Neural crest cell (in vitro differentiated cells): ENCODE measurements around the gene NCAPG2. TPM values are rescaled to one million over a fixed set of nuclear protein-coding genes. Genes with fewer than 3 reads are reported as not detected.

Experiments
- DNase-seq: peaks from one replicate; pipeline ENCODE4 v3.0.0; 2021; ENCODE audit warnings: low read depth, mixed read lengths, low spot score
- H3K27ac Mint-ChIP-seq: one replicate; pipeline ENCODE4 v1.8.0; 2021; ENCODE audit warnings: mild to moderate bottlenecking, mixed read lengths; ENCODE audit not compliant: unreplicated experiment
- H3K27me3 Mint-ChIP-seq: 2 replicates; pipeline ENCODE4 v1.8.0; 2021; ENCODE audit warnings: low read depth, mild to moderate bottlenecking, mixed read lengths
- H3K36me3 Mint-ChIP-seq: 2 replicates; pipeline ENCODE4 v1.8.0; 2021; ENCODE audit warnings: low read depth, mild to moderate bottlenecking, mixed read lengths
- H3K4me1 Mint-ChIP-seq: 2 replicates; pipeline ENCODE4 v1.8.0; 2021; ENCODE audit warnings: mixed read lengths
- H3K4me3 Mint-ChIP-seq: one replicate; pipeline ENCODE4 v1.8.0; 2021; ENCODE audit warnings: mild to moderate bottlenecking, mixed read lengths
- H3K9me3 Mint-ChIP-seq: 2 replicates; pipeline ENCODE4 v1.8.0; 2021; ENCODE audit warnings: mixed read lengths
- CTCF ChIP-seq: fragments of 200-600 bp; sonication (generic); conservative IDR thresholded peaks from 2 replicates; pipeline ENCODE4 v1.5.0; 2021; ENCODE audit warnings: antibody characterized with exemption, mild to moderate bottlenecking
- total RNA-seq: library from RNA; stranded (reverse); gene quantifications from 2 replicates; pipeline ENCODE4 v1.2.1, GENCODE V29; 2021

Gene NCAPG2
- total RNA-seq, 1 donor from 2014 or later, result 84.9 TPM

DNA sequence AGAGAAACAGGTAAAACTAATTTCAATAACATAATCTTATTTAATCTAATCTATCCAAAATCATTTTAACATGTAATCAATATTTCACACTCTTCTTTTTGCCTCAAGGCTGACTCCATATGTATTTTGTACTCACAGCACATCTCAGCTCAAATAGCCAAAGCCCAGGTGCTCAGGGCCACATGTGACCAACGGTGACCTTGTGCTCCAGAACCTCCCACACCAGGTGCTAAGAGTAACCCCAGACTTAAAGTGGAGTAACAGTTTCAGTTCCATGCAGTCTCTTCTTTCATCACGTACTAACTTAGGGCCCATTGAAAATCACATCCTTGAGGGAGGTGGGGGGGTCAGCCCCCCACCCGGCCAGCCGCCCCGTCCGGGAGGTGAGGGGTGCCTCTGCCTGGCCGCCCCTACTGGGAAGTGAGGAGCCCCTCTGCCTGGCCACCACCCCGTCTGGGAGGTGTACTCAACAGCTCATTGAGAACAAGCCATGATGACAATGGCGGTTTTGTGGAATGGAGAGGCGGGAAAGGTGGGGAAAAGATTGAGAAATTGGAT lies 47.3 kb downstream of the NCAPG2 start:
- no peaks in the 10 kb centered on the region for H3K27me3 Mint-ChIP-seq
- TF ChIP-seq CTCF, result no peak
- H3K36me3 Mint-ChIP-seq, result peaks cover 17% of the 10 kb centered on the region
- H3K9me3 Mint-ChIP-seq, result no peaks in the 10 kb centered on the region
- no peak for DNase-seq
- H3K4me1 Mint-ChIP-seq, result peaks cover 13% of the 10 kb centered on the region
- no peak overlapping the region for H3K4me3 Mint-ChIP-seq
- peak overlapping the region; percentile 92 for H3K27ac Mint-ChIP-seq

DNA sequence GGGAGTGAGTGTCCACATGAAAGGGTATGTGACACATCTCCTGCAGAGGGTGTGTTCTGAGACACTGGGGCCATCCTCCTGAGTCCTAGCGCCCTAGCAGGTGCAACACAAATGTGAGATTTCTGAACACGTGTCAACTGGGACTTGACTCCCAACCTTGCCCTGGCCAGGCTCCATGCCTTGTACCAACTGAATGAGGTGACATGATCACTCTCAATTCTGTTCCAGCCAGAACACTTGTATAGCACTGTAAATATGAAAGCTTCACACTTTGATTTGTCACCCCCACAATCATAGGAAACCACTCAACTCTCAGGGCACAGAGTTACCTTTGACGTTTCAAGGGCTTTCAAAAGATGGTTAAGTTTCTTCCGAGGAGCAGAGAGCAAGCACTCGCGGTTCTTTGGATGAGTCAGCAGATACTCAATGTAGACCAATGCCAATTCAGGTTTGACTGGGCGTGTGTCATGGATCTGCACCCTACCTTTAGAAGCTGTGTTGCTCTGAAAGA lies 48.6 kb downstream of the NCAPG2 start:
- Mint-ChIP-seq H3K9me3 (no peaks in the 10 kb centered on the region), H3K36me3 (peaks cover 22% of the 10 kb centered on the region), H3K4me3 (no peak overlapping the region), H3K27ac (peak overlapping the region; percentile 57), H3K4me1 (peaks cover 13% of the 10 kb centered on the region), H3K27me3 (no peaks in the 10 kb centered on the region)
- TF ChIP-seq CTCF, result no peak
- no peak for DNase-seq

DNA sequence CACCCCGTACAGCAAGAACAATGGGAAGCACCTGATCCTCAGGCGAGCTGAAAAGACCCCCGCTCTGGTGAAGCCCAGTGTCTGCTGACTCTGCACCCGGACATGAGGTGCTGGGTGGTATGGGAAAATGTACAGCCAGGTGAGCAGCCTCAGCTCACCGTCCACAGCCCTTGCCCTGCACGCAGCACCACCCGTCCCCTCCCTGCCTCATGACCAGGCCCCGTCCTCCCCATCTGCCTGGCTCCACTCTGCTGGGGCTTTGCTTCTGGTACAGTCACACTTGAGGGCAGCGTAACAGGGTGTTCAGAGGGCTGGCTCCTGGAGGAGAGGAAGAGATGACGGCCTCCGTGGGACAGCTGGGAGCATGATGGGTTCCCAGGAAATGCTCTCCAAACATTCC lies 49.1 kb downstream of the NCAPG2 start:
- peaks cover 13% of the 10 kb centered on the region for H3K4me1 Mint-ChIP-seq
- no peaks in the 10 kb centered on the region for H3K9me3 Mint-ChIP-seq
- no peak overlapping the region for H3K4me3 Mint-ChIP-seq
- no peak for TF ChIP-seq CTCF
- no peak for DNase-seq
- no peak overlapping the region for H3K27ac Mint-ChIP-seq
- no peaks in the 10 kb centered on the region for H3K27me3 Mint-ChIP-seq
- peaks cover 21% of the 10 kb centered on the region for H3K36me3 Mint-ChIP-seq

- no peak for TF ChIP-seq CTCF
- Mint-ChIP-seq H3K4me3 (no peak overlapping the region), H3K27ac (no peak overlapping the region), H3K36me3 (peaks cover 35% of the 10 kb centered on the region), H3K9me3 (no peaks in the 10 kb centered on the region), H3K4me1 (peaks cover under 1% of the 10 kb centered on the region), H3K27me3 (no peaks in the 10 kb centered on the region)
- DNase-seq, result no peak
Observed at GRCh38 chr7:158651968-158652565, 52.5 kb downstream of the NCAPG2 start.

DNA sequence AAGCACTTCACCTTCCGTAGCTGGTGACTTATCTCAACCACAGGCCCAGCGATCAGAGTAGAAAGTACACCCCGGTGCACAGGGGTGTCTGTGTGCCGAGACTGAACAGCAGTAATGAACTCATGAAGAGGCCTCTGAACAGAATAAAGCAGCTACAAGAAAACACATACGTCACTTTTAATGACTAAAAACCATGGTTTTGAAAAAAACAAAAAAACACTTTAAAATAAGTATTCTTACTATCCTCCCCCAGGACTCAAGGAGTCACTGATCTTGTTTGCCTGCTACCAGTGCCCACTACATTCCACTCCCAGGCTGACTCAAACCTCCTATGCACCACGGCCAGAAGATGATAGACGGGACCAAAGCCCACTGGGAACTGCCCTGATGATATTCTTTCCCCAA lies 53.8 kb downstream of the NCAPG2 start:
- no peaks in the 10 kb centered on the region for H3K27me3 Mint-ChIP-seq
- no peak for TF ChIP-seq CTCF
- peaks cover 27% of the 10 kb centered on the region for H3K36me3 Mint-ChIP-seq
- H3K4me3 Mint-ChIP-seq, result no peak overlapping the region
- no peaks in the 10 kb centered on the region for H3K4me1 Mint-ChIP-seq
- H3K27ac Mint-ChIP-seq, result no peak overlapping the region
- H3K9me3 Mint-ChIP-seq, result no peaks in the 10 kb centered on the region
- DNase-seq, result no peak
